Stimulated activated memory B cell treated with anti-CD40 and anti-IgM and Interleukin-4, amounts not matched to agents 10 μg/mL and 1 μg/mL and 100 μg/mL, for 72 hours (primary cell): ENCODE data around the gene ITIH2.
"Not testable (repeated sequence)": the region's sequence is repeated elsewhere in the genome, so short reads cannot be mapped to it uniquely, and the experiment has no call there.

ENCODE experiments used
- ATAC-seq: fragments of 150-1000 bp; cut with Tn5 transposase; 2 replicates; pipeline ENCODE4 v1.10.0; 2021
- H3K27ac Mint-ChIP-seq: one replicate; pipeline ENCODE4 v1.8.0; 2022; ENCODE audit warnings: mild to moderate bottlenecking, mixed read lengths
- H3K27me3 Mint-ChIP-seq: one replicate; pipeline ENCODE4 v1.8.0; 2022; ENCODE audit warnings: mixed read lengths
- H3K36me3 Mint-ChIP-seq: one replicate; pipeline ENCODE4 v1.8.0; 2022; ENCODE audit warnings: mixed read lengths
- H3K4me1 Mint-ChIP-seq: one replicate; pipeline ENCODE4 v1.8.0; 2022; ENCODE audit warnings: mixed read lengths
- H3K4me3 Mint-ChIP-seq: one replicate; pipeline ENCODE4 v1.8.0; 2022; ENCODE audit warnings: mild to moderate bottlenecking, moderate library complexity, mixed read lengths
- H3K9me3 Mint-ChIP-seq: one replicate; pipeline ENCODE4 v1.8.0; 2022; ENCODE audit warnings: mixed read lengths

The ITIH2 gene

GRCh38 chr10:7703140-7703539 is at the start of gene ITIH2:
Gene ITIH2 (plus strand): TSS chr10:7703316. CDS start chr10:7703435, 119 bp downstream.
- ATAC-seq, result no peak
- peaks cover 33% of the 10 kb centered on the region for H3K27me3 Mint-ChIP-seq

GRCh38 chr10:7657079-7657478 is 46.0 kb upstream of the ITIH2 start:
- not testable (repeated sequence) for H3K27ac Mint-ChIP-seq, H3K4me3 Mint-ChIP-seq, H3K36me3 Mint-ChIP-seq, ATAC-seq, H3K4me1 Mint-ChIP-seq, H3K9me3 Mint-ChIP-seq
- peaks cover 42% of the 10 kb centered on the region for H3K27me3 Mint-ChIP-seq

More at GRCh38 chr10:7703140-7703539, at the start of gene ITIH2:
- Mint-ChIP-seq H3K4me3 (no peak within 1 kb of the TSS), H3K4me1 (no peaks in the 10 kb centered on the region), H3K36me3 (no peaks in the 10 kb centered on the region), H3K27ac (no peak within 1 kb of the TSS), H3K9me3 (no peaks in the 10 kb centered on the region)

GRCh38 chr10:7657552-7657951 is 45.6 kb upstream of the ITIH2 start:
- Mint-ChIP-seq H3K36me3 (no peaks in the 10 kb centered on the region), H3K4me1 (no peaks in the 10 kb centered on the region), H3K9me3 (no peaks in the 10 kb centered on the region), H3K4me3 (no peak overlapping the region), H3K27me3 (peaks cover 42% of the 10 kb centered on the region), H3K27ac (no peak overlapping the region)
- no peak for ATAC-seq

- H3K27me3 Mint-ChIP-seq, result peaks cover 46% of the 10 kb centered on the region
- no peaks in the 10 kb centered on the region for H3K36me3 Mint-ChIP-seq
- no peak overlapping the region for H3K4me3 Mint-ChIP-seq
- H3K27ac Mint-ChIP-seq, result no peak overlapping the region
- H3K4me1 Mint-ChIP-seq, result no peaks in the 10 kb centered on the region
- no peak for ATAC-seq
- H3K9me3 Mint-ChIP-seq, result no peaks in the 10 kb centered on the region
These were observed 43.6 kb upstream of the ITIH2 start for GRCh38 chr10:7659560-7659959.

GRCh38 chr10:7662522-7662921 is 40.6 kb upstream of the ITIH2 start:
- Mint-ChIP-seq H3K36me3 (no peaks in the 10 kb centered on the region), H3K27me3 (peaks cover 57% of the 10 kb centered on the region), H3K4me1 (peaks cover 8% of the 10 kb centered on the region)

GRCh38 chr10:7664707-7665106 is 38.4 kb upstream of the ITIH2 start:
- Mint-ChIP-seq H3K9me3 (no peaks in the 10 kb centered on the region), H3K4me1 (peaks cover 14% of the 10 kb centered on the region), H3K27ac (no peak overlapping the region), H3K27me3 (peaks cover 60% of the 10 kb centered on the region), H3K4me3 (no peak overlapping the region), H3K36me3 (no peaks in the 10 kb centered on the region)
- no peak for ATAC-seq

More at GRCh38 chr10:7662522-7662921, 40.6 kb upstream of the ITIH2 start:
- Mint-ChIP-seq H3K9me3 (no peaks in the 10 kb centered on the region), H3K4me3 (no peak overlapping the region), H3K27ac (no peak overlapping the region)
- no peak for ATAC-seq

- Mint-ChIP-seq H3K9me3 (no peaks in the 10 kb centered on the region), H3K27me3 (peaks cover 60% of the 10 kb centered on the region), H3K4me3 (peak overlapping the region; percentile 35)
These were observed 37.3 kb upstream of the ITIH2 start for GRCh38 chr10:7665767-7666166.

GRCh38 chr10:7666253-7667023 is 36.7 kb upstream of the ITIH2 start, which contains the start of gene ITIH5:
Gene ITIH5 (minus strand): TSS chr10:7666966. CDS start chr10:7666892, 74 bp downstream.
- Mint-ChIP-seq H3K36me3 (no peaks in the 10 kb centered on the region), H3K4me1 (peaks cover 14% of the 10 kb centered on the region), H3K27ac (no peak within 1 kb of the TSS), H3K4me3 (peak within 1 kb of the TSS; percentile 67), H3K27me3 (peaks cover 64% of the 10 kb centered on the region), H3K9me3 (no peaks in the 10 kb centered on the region)
- ATAC-seq, result peak; percentile 39

More at GRCh38 chr10:7665767-7666166, 37.3 kb upstream of the ITIH2 start:
- Mint-ChIP-seq H3K36me3 (no peaks in the 10 kb centered on the region), H3K27ac (no peak overlapping the region), H3K4me1 (peaks cover 14% of the 10 kb centered on the region)
- ATAC-seq, result no peak

- Mint-ChIP-seq H3K4me3 (peak overlapping the region; percentile 67), H3K27ac (no peak overlapping the region)
These were observed 35.6 kb upstream of the ITIH2 start for GRCh38 chr10:7667262-7668141.

GRCh38 chr10:7670157-7670556 is 33.0 kb upstream of the ITIH2 start:
- no peak for ATAC-seq
- Mint-ChIP-seq H3K9me3 (no peaks in the 10 kb centered on the region), H3K4me1 (peaks cover 14% of the 10 kb centered on the region), H3K27ac (no peak overlapping the region), H3K36me3 (no peaks in the 10 kb centered on the region), H3K27me3 (peaks cover 77% of the 10 kb centered on the region), H3K4me3 (no peak overlapping the region)

More at GRCh38 chr10:7667262-7668141, 35.6 kb upstream of the ITIH2 start:
- H3K27me3 Mint-ChIP-seq, result peaks cover 69% of the 10 kb centered on the region
- H3K4me1 Mint-ChIP-seq, result peaks cover 14% of the 10 kb centered on the region
- ATAC-seq, result peak; percentile 51
- H3K36me3 Mint-ChIP-seq, result no peaks in the 10 kb centered on the region
- no peaks in the 10 kb centered on the region for H3K9me3 Mint-ChIP-seq

GRCh38 chr10:7672341-7673134 is 30.6 kb upstream of the ITIH2 start:
- Mint-ChIP-seq H3K4me3 (no peak overlapping the region), H3K36me3 (no peaks in the 10 kb centered on the region), H3K27me3 (peaks cover 85% of the 10 kb centered on the region), H3K4me1 (peaks cover 6% of the 10 kb centered on the region), H3K9me3 (no peaks in the 10 kb centered on the region), H3K27ac (no peak overlapping the region)
- no peak for ATAC-seq

GRCh38 chr10:7679256-7679655 is 23.9 kb upstream of the ITIH2 start:
- Mint-ChIP-seq H3K4me3 (no peak overlapping the region), H3K27me3 (peaks cover 60% of the 10 kb centered on the region)

GRCh38 chr10:7680078-7680477 is 23.0 kb upstream of the ITIH2 start:
- Mint-ChIP-seq H3K27me3 (peaks cover 59% of the 10 kb centered on the region), H3K36me3 (peaks cover 15% of the 10 kb centered on the region), H3K9me3 (peaks cover 21% of the 10 kb centered on the region)
- not testable (repeated sequence) for ATAC-seq, H3K4me1 Mint-ChIP-seq, H3K4me3 Mint-ChIP-seq, H3K27ac Mint-ChIP-seq

More at GRCh38 chr10:7679256-7679655, 23.9 kb upstream of the ITIH2 start:
- Mint-ChIP-seq H3K27ac (no peak overlapping the region), H3K36me3 (peaks cover 15% of the 10 kb centered on the region), H3K4me1 (no peaks in the 10 kb centered on the region), H3K9me3 (peaks cover 20% of the 10 kb centered on the region)
- ATAC-seq, result no peak

- Mint-ChIP-seq H3K36me3 (peaks cover 12% of the 10 kb centered on the region), H3K9me3 (peaks cover 24% of the 10 kb centered on the region), H3K27me3 (peaks cover 27% of the 10 kb centered on the region), H3K4me1 (peaks cover 6% of the 10 kb centered on the region), H3K4me3 (no peak overlapping the region), H3K27ac (no peak overlapping the region)
- no peak for ATAC-seq
These were observed 16.6 kb upstream of the ITIH2 start for GRCh38 chr10:7686351-7687171.
